Activated T-cell treated with anti-CD3 and anti-CD28 coated beads, Interleukin-2, amount 50 U/mL, for 4 hours (primary cell): ENCODE results near the gene YTHDF1. TPM values are rescaled to one million over a fixed set of nuclear protein-coding genes. Genes with fewer than 3 reads are reported as not detected.

Source experiments
- ATAC-seq, 2 donors: fragments of 200-7000 bp; cut with Tn5 transposase; one replicate each; pipeline ENCODE4 v1.10.0; 2021
- DNase-seq: peaks from one replicate; pipeline ENCODE4 v3.0.0-alpha.2; 2020
- H3K27me3 Mint-ChIP-seq: one replicate; pipeline ENCODE4 v1.8.0; 2021; ENCODE audit warnings: low read depth, mixed read lengths
- H3K36me3 Mint-ChIP-seq: one replicate; pipeline ENCODE4 v1.8.0; 2022; ENCODE audit warnings: mixed read lengths; ENCODE audit not compliant: insufficient read depth
- H3K4me1 Mint-ChIP-seq: one replicate; pipeline ENCODE4 v1.8.0; 2021; ENCODE audit warnings: low read depth, mixed read lengths
- H3K4me3 Mint-ChIP-seq: one replicate; pipeline ENCODE4 v1.8.0; 2021; ENCODE audit warnings: mild to moderate bottlenecking, moderate library complexity, mixed read lengths
- H3K9me3 Mint-ChIP-seq: one replicate; pipeline ENCODE4 v1.8.0; 2021; ENCODE audit warnings: mixed read lengths
- total RNA-seq, 3 donors: library from RNA; stranded (reverse); gene quantifications; one replicate each; pipeline ENCODE4 v1.2.1, GENCODE V29; 2021

Gene YTHDF1
- total RNA-seq, 3 donors from 2014 or later, result 53.5 to 59.6 (median 55.6) TPM

GRCh38 chr20:63154395-63154794, 61.5 kb downstream of the YTHDF1 start:
- no peak for ATAC-seq
- Mint-ChIP-seq H3K36me3 (no peaks in the 10 kb centered on the region), H3K4me1 (no peaks in the 10 kb centered on the region)

GRCh38 chr20:63153254-63154221, 62.4 kb downstream of the YTHDF1 start:
- Mint-ChIP-seq H3K36me3 (no peaks in the 10 kb centered on the region), H3K27me3 (peaks cover 47% of the 10 kb centered on the region), H3K4me1 (no peaks in the 10 kb centered on the region), H3K9me3 (no peaks in the 10 kb centered on the region), H3K4me3 (no peak overlapping the region)
- DNase-seq (no peak), ATAC-seq (no peak)

More at GRCh38 chr20:63154395-63154794, 61.5 kb downstream of the YTHDF1 start:
- Mint-ChIP-seq H3K9me3 (no peaks in the 10 kb centered on the region), H3K27me3 (peaks cover 42% of the 10 kb centered on the region), H3K4me3 (no peak overlapping the region)
- no peak for DNase-seq

GRCh38 chr20:63152322-63153253, 63.3 kb downstream of the YTHDF1 start:
- Mint-ChIP-seq H3K4me1 (no peaks in the 10 kb centered on the region), H3K36me3 (peaks cover 2% of the 10 kb centered on the region), H3K27me3 (peaks cover 53% of the 10 kb centered on the region), H3K4me3 (no peak overlapping the region), H3K9me3 (peaks cover 9% of the 10 kb centered on the region)
- DNase-seq, result no peak
- ATAC-seq, result no peak

- Mint-ChIP-seq H3K36me3 (peaks cover 2% of the 10 kb centered on the region), H3K9me3 (peaks cover 13% of the 10 kb centered on the region), H3K4me3 (no peak overlapping the region), H3K4me1 (no peaks in the 10 kb centered on the region), H3K27me3 (peaks cover 52% of the 10 kb centered on the region)
- DNase-seq (no peak), ATAC-seq (no peak)
Measured at GRCh38 chr20:63151554-63152321, 64.2 kb downstream of the YTHDF1 start.

GRCh38 chr20:63150911-63151531, 64.9 kb downstream of the YTHDF1 start:
- ATAC-seq, result no peak
- H3K27me3 Mint-ChIP-seq, result peaks cover 48% of the 10 kb centered on the region
- H3K9me3 Mint-ChIP-seq, result peaks cover 13% of the 10 kb centered on the region
- no peaks in the 10 kb centered on the region for H3K4me1 Mint-ChIP-seq
- H3K4me3 Mint-ChIP-seq, result no peak overlapping the region
- DNase-seq, result no peak
- peaks cover 2% of the 10 kb centered on the region for H3K36me3 Mint-ChIP-seq

GRCh38 chr20:63150391-63150898, 65.5 kb downstream of the YTHDF1 start:
- no peak for ATAC-seq
- Mint-ChIP-seq H3K36me3 (peaks cover 2% of the 10 kb centered on the region), H3K4me3 (no peak overlapping the region), H3K9me3 (peaks cover 13% of the 10 kb centered on the region), H3K27me3 (peaks cover 49% of the 10 kb centered on the region), H3K4me1 (no peaks in the 10 kb centered on the region)
- DNase-seq, result no peak

GRCh38 chr20:63149531-63150192, 66.3 kb downstream of the YTHDF1 start:
- DNase-seq (no peak), ATAC-seq (no peak)
- Mint-ChIP-seq H3K9me3 (peaks cover 13% of the 10 kb centered on the region), H3K27me3 (peaks cover 49% of the 10 kb centered on the region), H3K36me3 (peaks cover 2% of the 10 kb centered on the region), H3K4me1 (no peaks in the 10 kb centered on the region), H3K4me3 (no peak overlapping the region)

GRCh38 chr20:63148696-63149095, 67.2 kb downstream of the YTHDF1 start:
- Mint-ChIP-seq H3K4me3 (no peak overlapping the region), H3K36me3 (peaks cover 2% of the 10 kb centered on the region), H3K27me3 (peaks cover 50% of the 10 kb centered on the region), H3K4me1 (no peaks in the 10 kb centered on the region), H3K9me3 (peaks cover 13% of the 10 kb centered on the region)
- ATAC-seq, result no peak
- no peak for DNase-seq

GRCh38 chr20:63147532-63147931, 68.4 kb downstream of the YTHDF1 start:
- Mint-ChIP-seq H3K36me3 (peaks cover 2% of the 10 kb centered on the region), H3K4me1 (no peaks in the 10 kb centered on the region), H3K9me3 (peaks cover 13% of the 10 kb centered on the region), H3K4me3 (no peak overlapping the region), H3K27me3 (peaks cover 49% of the 10 kb centered on the region)
- ATAC-seq, result no peak
- DNase-seq, result no peak

Other genes starting within 250 kb of the YTHDF1 start
- gene BHLHE23, start 209.2 kb downstream of the YTHDF1 start, total RNA-seq, result not detected
- gene BIRC7, start 19.8 kb upstream of the YTHDF1 start, total RNA-seq, result not detected
- gene NKAIN4, start 38.3 kb upstream of the YTHDF1 start, total RNA-seq, result not detected
- gene ARFGAP1, start 56.7 kb upstream of the YTHDF1 start, total RNA-seq, result 100 to 1,000 TPM; 110 to 112 (median 110) TPM
- gene COL20A1, start 77.1 kb upstream of the YTHDF1 start, total RNA-seq, result not detected
- gene CHRNA4, start 145.2 kb upstream of the YTHDF1 start, total RNA-seq, result not detected